ENCODE results near the gene MAP7D2. TPM values are rescaled to one million over a fixed set of nuclear protein-coding genes. Genes with fewer than 3 reads are reported as not detected.

Gene MAP7D2
- total RNA-seq, 1 experiment from 2014 or later, result 7.6 TPM

GRCh38 chrX:20144491-20144890, 27.8 kb upstream of the MAP7D2 start:
- DNase-seq (ENCODE audit: low read depth, low spot score), result no peak
- in situ Hi-C loops (cut with HindIII; ENCODE audit: low pct_unique_long_range_greater_than_20kb, low sequenced_read_pairs), result no loop called here
- POLR2A ChIA-PET, result no interaction called here

GRCh38 chrX:20143561-20143960, 26.9 kb upstream of the MAP7D2 start:
- no TSS peak for BruUV-seq (replicated peaks)
- in situ Hi-C loops (cut with HindIII; ENCODE audit: low pct_unique_long_range_greater_than_20kb, low sequenced_read_pairs) (no loop called here), intact Hi-C loops (cut with micrococcal nuclease; ENCODE audit: unreplicated experiment) (no loop called here)
- Histone ChIP-seq H3K9me3 (ENCODE audit: control insufficient read depth, insufficient read depth, low read depth, low read length) (no peaks in the 10 kb centered on the region), H3K36me3 (ENCODE audit: control insufficient read depth, insufficient read depth, low read length) (no peaks in the 10 kb centered on the region), H3K27ac (ENCODE audit: low read length) (no peak overlapping the region), H3K4me3 (ENCODE audit: low read depth in 2 of 2, low read length in 2 of 2) (no peak overlapping the region), H3K4me1 (ENCODE audit: control insufficient read depth, insufficient read depth, low read length) (peaks cover 4% of the 10 kb centered on the region; the same call in 1 of the 2 replicates), H3K27me3 (ENCODE audit: control insufficient read depth, insufficient read depth, low read length) (no peaks in the 10 kb centered on the region)
- ChIA-PET POLR2A (no interaction called here), CTCF (no interaction called here)
- DNase-seq (ENCODE audit: low read depth, low spot score) (no peak), ATAC-seq (no peak)
- TF ChIP-seq POLR2AphosphoS5 (IDR thresholded peaks at IDR 0.05; ENCODE audit: low read depth, low read length), result no peak
- TF ChIP-seq REST (IDR thresholded peaks at IDR 0.05; ENCODE audit: insufficient read depth in 1 of 2, low read depth in 2 of 2, low read length in 1 of 2), result no peak
- no peak for TF ChIP-seq SIN3A (IDR thresholded peaks at IDR 0.05; ENCODE audit: borderline replicate concordance, insufficient read depth, low read depth, low read length)
- no peak for TF ChIP-seq CTCF (IDR thresholded peaks at IDR 0.05)
- TF ChIP-seq TCF7L2 (IDR thresholded peaks at IDR 0.05; ENCODE audit: low read depth, low read length), result no peak

More at GRCh38 chrX:20144491-20144890, 27.8 kb upstream of the MAP7D2 start:
- no peaks in the 10 kb centered on the region for H3K27me3 ChIP-seq (ENCODE audit: control insufficient read depth, insufficient read depth, low read length)
- no peaks in the 10 kb centered on the region for H3K9me3 ChIP-seq (ENCODE audit: control insufficient read depth, insufficient read depth, low read depth, low read length)
- CTCF ChIA-PET, result no interaction called here
- no peaks in the 10 kb centered on the region for H3K36me3 ChIP-seq (ENCODE audit: control insufficient read depth, insufficient read depth, low read length)
- no peak overlapping the region for H3K27ac ChIP-seq (ENCODE audit: low read length)
- H3K4me1 ChIP-seq (ENCODE audit: control insufficient read depth, insufficient read depth, low read length), result peaks cover 4% of the 10 kb centered on the region; the same call in 1 of the 2 replicates
- ATAC-seq, result no peak
- TF ChIP-seq CTCF (IDR thresholded peaks at IDR 0.05) (no peak), POLR2AphosphoS5 (IDR thresholded peaks at IDR 0.05; ENCODE audit: low read depth, low read length) (no peak), REST (IDR thresholded peaks at IDR 0.05; ENCODE audit: insufficient read depth in 1 of 2, low read depth in 2 of 2, low read length in 1 of 2) (no peak), TCF7L2 (IDR thresholded peaks at IDR 0.05; ENCODE audit: low read depth, low read length) (no peak), SIN3A (IDR thresholded peaks at IDR 0.05; ENCODE audit: borderline replicate concordance, insufficient read depth, low read depth, low read length) (no peak)
- BruUV-seq (replicated peaks), result no TSS peak
- H3K4me3 ChIP-seq (ENCODE audit: low read depth in 2 of 2, low read length in 2 of 2), result no peak overlapping the region
- intact Hi-C loops (cut with micrococcal nuclease; ENCODE audit: unreplicated experiment), result no loop called here

All from Panc1 (cell line).